HG03159 (cell line): ENCODE measurements around the gene FCN1.

Source experiments
- ATAC-seq: cut with Tn5 transposase; IDR thresholded peaks from one replicate; pipeline ENCODE4 v1.9.1; 2021; ENCODE audit warnings: mild to moderate bottlenecking, moderate library complexity; ENCODE audit not compliant: unreplicated experiment

The FCN1 gene

GRCh38 chr9:134937566-134938345, 20.0 kb upstream of the FCN1 start:
- ATAC-seq, result peak; percentile 19

GRCh38 chr9:134937164-134937555, 19.4 kb upstream of the FCN1 start:
- peak; percentile 21 for ATAC-seq

DNA sequence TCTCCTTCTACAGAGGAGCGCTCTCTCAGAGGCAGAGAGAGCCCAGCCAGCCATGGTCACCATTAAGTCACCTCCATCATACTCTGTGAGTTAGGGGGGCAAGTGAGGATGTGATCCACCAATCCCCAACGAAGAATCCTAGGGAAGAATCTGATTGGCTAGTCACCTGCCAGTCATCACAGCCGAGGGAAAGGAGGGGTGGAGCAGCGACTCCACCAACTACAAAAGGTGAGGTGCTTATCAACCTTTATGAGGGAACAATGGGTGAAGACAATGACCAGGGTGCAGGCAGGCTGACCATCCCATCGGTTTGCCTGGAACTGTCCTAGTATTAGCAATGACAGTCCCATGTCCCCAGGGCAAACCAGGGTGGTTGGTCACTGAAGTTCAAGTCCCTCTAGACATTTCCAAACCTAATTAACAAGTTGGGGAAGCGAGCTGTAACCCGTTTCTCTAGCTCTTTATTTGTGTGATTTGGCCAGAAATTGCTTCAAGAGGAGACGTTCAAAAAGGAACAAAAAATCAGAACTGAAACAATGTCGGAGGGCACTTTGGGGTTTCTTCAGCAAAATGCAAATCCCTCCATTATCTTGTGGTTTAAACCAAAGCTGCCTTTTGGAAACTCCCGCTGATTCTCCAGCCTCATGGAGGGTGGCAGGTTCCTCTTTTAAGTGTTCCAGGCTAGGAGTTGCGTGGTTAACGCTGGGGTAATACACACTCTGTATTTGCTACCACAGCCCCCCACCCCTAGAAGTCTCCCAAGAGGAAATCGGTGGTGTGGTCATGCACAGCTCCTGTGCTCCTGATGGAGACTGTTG, 18.8 kb upstream of the FCN1 start:
- peak; percentile 41 for ATAC-seq

- no peak for ATAC-seq
Observed at GRCh38 chr9:134935701-134936345, 18.1 kb upstream of the FCN1 start.

GRCh38 chr9:134935056-134935640, 17.4 kb upstream of the FCN1 start:
- ATAC-seq, result no peak

- no peak for ATAC-seq
Observed at GRCh38 chr9:134933076-134933659, 15.5 kb upstream of the FCN1 start.

GRCh38 chr9:134932606-134933005, 14.9 kb upstream of the FCN1 start:
- no peak for ATAC-seq

- ATAC-seq, result no peak
Observed at GRCh38 chr9:134932171-134932570, 14.5 kb upstream of the FCN1 start.

GRCh38 chr9:134930398-134930797, 12.7 kb upstream of the FCN1 start:
- ATAC-seq, result peak; percentile 66

DNA sequence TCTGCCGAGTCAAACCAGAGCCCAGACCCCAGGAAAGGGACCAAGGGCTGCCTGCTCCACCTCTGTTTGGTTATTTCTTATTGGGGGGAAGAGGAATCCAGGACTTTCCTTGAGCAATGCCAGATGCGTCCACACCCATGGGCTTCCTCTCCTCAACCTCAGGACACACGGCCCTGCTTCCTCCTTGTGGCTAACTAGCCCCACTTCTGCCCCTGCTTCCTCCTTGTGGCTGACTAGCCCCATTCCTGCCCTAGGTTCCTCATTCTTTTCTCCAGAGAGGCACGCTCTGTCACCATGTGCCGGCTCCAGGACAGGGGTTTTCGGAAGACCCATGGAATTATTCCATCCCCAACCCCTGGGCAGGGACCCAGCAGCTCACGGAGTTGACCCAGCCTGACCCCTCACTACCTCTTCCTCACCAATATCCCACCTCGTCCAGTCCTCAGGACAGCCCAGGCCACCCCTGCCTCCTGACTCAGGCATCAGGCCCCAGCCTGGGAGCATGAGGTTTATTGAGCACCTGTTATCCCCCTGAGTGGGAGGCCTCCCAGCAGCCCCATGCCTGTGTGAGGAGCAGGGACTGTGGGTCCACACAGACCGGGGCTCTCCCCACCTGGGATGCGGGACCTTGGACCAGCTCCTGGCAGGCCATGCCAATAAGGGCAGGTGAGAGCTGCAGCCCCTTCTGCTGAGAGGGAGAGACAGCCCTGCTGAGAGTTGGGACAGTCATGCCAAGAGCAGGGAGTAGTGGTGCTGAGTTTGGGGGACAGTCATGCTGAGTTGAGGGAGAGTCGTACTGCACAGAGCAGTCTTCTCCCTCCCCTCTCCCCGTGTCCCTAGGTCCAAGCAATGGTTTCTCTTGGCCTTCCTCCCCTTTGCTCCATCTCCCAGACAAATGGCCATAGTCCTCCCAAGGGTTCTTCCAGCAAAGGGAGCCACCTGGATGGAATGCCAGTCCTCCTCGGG, 11.8 kb upstream of the FCN1 start:
- ATAC-seq, result no peak

GRCh38 chr9:134928436-134929192, 10.9 kb upstream of the FCN1 start:
- ATAC-seq, result no peak

DNA sequence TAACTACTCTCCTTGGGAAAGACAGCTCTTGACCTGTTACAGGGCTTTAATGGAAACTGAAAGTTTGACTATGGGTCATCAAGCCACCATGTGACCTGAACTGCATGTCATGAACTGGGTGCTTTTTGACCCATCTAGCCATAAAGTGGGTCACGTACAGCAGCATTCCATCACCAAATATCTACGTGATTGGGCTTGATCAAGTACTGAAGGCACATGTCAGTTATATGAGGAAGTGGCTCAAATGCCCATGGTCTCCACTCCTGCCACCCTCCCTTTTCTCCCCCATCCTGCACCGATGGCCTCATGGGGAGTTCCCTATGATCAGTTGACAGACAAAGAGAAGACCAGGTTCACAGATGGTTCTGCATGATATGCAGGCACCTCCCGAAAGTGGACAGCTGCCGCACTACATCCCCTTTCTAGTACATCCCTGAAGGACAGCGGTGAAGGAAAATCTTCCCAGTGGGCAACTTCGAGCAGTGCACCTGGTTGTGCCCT, 7.3 kb upstream of the FCN1 start:
- ATAC-seq, result no peak

GRCh38 chr9:134923466-134923865, 5.8 kb upstream of the FCN1 start:
- ATAC-seq, result no peak

GRCh38 chr9:134922932-134923240, 5.2 kb upstream of the FCN1 start:
- no peak for ATAC-seq

GRCh38 chr9:134922066-134922931, 4.6 kb upstream of the FCN1 start:
- no peak for ATAC-seq

DNA sequence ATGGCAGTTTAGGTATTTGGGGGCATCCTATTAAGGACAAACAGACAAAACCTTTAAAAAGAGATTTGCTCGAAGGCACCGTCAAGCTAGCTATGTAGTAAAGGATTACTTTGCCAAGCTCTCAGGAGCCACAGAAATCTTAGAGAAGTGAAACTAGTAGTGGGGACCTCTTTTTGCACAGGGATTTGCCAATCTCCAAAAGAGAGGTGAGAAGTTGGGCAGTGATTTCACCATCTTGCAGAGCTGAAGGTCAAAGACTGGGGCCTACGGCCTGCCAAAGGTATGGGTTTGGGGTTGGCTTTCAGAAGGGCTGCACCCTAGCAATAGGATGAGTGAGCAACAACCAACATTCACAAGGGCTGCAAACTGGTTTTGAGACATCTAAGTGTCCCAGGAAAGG, 1.6 kb upstream of the FCN1 start:
- ATAC-seq, result no peak

- no peak for ATAC-seq
Observed at GRCh38 chr9:134918646-134919045, 934 bp upstream of the FCN1 start.

- no peak for ATAC-seq
Observed at GRCh38 chr9:134916161-134916665, 1.5 kb downstream of the FCN1 start.
